Endodermal cell (in vitro differentiated cells): ENCODE measurements around the gene SPTBN2. TPM values are rescaled to one million over a fixed set of nuclear protein-coding genes. Genes with fewer than 3 reads are reported as not detected.

Experiments used
- DNase-seq: peaks from one replicate; pipeline ENCODE4 v3.0.0-alpha.2; 2017
- H3K27ac ChIP-seq: 2 replicates; pipeline ENCODE4 v1.5.1; 2013; ENCODE audit warnings: mild to moderate bottlenecking, low read depth, low read length, moderate library complexity
- H3K27me3 ChIP-seq: 2 replicates; pipeline ENCODE4 v1.6.1; 2013; ENCODE audit warnings: mild to moderate bottlenecking, low read length, moderate library complexity; ENCODE audit not compliant: insufficient read depth, control insufficient read depth, poor library complexity, severe bottlenecking
- H3K36me3 ChIP-seq: 2 replicates; pipeline ENCODE4 v1.7.0; 2013; ENCODE audit warnings: mild to moderate bottlenecking, low read length, moderate library complexity; ENCODE audit not compliant: control insufficient read depth, insufficient read depth
- H3K4me1 ChIP-seq: one replicate; pipeline ENCODE4 v1.7.0; 2013; ENCODE audit warnings: low read length; ENCODE audit not compliant: control insufficient read depth, insufficient read depth
- H3K4me3 ChIP-seq: 2 replicates; pipeline ENCODE4 v1.5.1; 2013; ENCODE audit warnings: mild to moderate bottlenecking, low read length, moderate library complexity
- H3K9ac ChIP-seq: 2 replicates; pipeline ENCODE4 v1.6.1; 2013; ENCODE audit warnings: mild to moderate bottlenecking, low read length, moderate library complexity; ENCODE audit not compliant: poor library complexity, severe bottlenecking; ENCODE audit errors: extremely low read depth
- H3K9me3 ChIP-seq: 2 replicates; pipeline ENCODE4 v1.6.1; 2013; ENCODE audit warnings: mild to moderate bottlenecking, low read length, moderate library complexity; ENCODE audit not compliant: control insufficient read depth
- H3K27ac Mint-ChIP-seq: 2 replicates; pipeline ENCODE4 v1.8.0; 2020; ENCODE audit warnings: mixed read lengths
- H3K27me3 Mint-ChIP-seq: 2 replicates; pipeline ENCODE4 v1.8.0; 2021; ENCODE audit warnings: mild to moderate bottlenecking, mixed read lengths; ENCODE audit not compliant: insufficient read depth
- H3K36me3 Mint-ChIP-seq: 2 replicates; pipeline ENCODE4 v1.8.0; 2020; ENCODE audit warnings: low read depth, mixed read lengths
- H3K4me1 Mint-ChIP-seq: 2 replicates; pipeline ENCODE4 v1.8.0; 2020; ENCODE audit warnings: mixed read lengths
- H3K4me3 Mint-ChIP-seq: 2 replicates; pipeline ENCODE4 v1.8.0; 2020; ENCODE audit warnings: mild to moderate bottlenecking, moderate library complexity, mixed read lengths
- H3K9me3 Mint-ChIP-seq: 2 replicates; pipeline ENCODE4 v1.8.0; 2020; ENCODE audit warnings: mild to moderate bottlenecking, mixed read lengths
- WGBS, 2 experiments: methylation state at CpG; one replicate each; pipeline versions ENCODE4 v1.1.5 to v1.1.7; 2013; ENCODE audit warnings: missing lambda C conversion rate in 2 of 2, mixed read lengths in 1 of 2; ENCODE audit not compliant: insufficient coverage in 1 of 2, insufficient read length in 1 of 2; 5-methylcytosine and 5-hydroxymethylcytosine counted together
- total RNA-seq, 2 donors: library from RNA; stranded (reverse); fragmentation: NEBNext Ultra II Directional in 1 of 2; extraction: Animal tissue kit (Norgen Biotek cat#: 25700) in 1 of 2; gene quantifications; 2 replicates in 1 of 2; 3 replicates in 1 of 2; pipeline ENCODE4 v1.2.1, GENCODE V29; 2021
- TF ChIP-seq, protein P1 (sequence below): fragments of 200-600 bp; sonication (generic); conservative IDR thresholded peaks from 2 replicates; pipeline ENCODE4 v1.5.0; 2021; ENCODE audit warnings: antibody characterized with exemption, mild to moderate bottlenecking

The SPTBN2 gene
- total RNA-seq, 2 donors from 2014 or later = 36.0 to 46.0 TPM

GRCh38 chr11:66741153-66741552 is 12.1 kb upstream of the SPTBN2 start:
- H3K4me1 Mint-ChIP-seq = no peaks in the 10 kb centered on the region
- Histone ChIP-seq H3K27me3 (no peaks in the 10 kb centered on the region), H3K9me3 (no peaks in the 10 kb centered on the region), H3K27ac (no peak overlapping the region), H3K9ac (no peak overlapping the region), H3K4me3 (no peak overlapping the region), H3K36me3 (no peaks in the 10 kb centered on the region), H3K4me1 (no peaks in the 10 kb centered on the region)
- H3K27me3 Mint-ChIP-seq = peaks cover 11% of the 10 kb centered on the region
- H3K4me3 Mint-ChIP-seq = no peak overlapping the region
- no peaks in the 10 kb centered on the region for H3K36me3 Mint-ChIP-seq
- TF ChIP-seq, protein P1, sequence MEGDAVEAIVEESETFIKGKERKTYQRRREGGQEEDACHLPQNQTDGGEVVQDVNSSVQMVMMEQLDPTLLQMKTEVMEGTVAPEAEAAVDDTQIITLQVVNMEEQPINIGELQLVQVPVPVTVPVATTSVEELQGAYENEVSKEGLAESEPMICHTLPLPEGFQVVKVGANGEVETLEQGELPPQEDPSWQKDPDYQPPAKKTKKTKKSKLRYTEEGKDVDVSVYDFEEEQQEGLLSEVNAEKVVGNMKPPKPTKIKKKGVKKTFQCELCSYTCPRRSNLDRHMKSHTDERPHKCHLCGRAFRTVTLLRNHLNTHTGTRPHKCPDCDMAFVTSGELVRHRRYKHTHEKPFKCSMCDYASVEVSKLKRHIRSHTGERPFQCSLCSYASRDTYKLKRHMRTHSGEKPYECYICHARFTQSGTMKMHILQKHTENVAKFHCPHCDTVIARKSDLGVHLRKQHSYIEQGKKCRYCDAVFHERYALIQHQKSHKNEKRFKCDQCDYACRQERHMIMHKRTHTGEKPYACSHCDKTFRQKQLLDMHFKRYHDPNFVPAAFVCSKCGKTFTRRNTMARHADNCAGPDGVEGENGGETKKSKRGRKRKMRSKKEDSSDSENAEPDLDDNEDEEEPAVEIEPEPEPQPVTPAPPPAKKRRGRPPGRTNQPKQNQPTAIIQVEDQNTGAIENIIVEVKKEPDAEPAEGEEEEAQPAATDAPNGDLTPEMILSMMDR = no peak
- no peak for DNase-seq
- WGBS, 2 experiments = 93% methylated on average over 1 of the region's 2 CpGs; no CpG with 5 or more reads in 1 of the 2 experiments
- no peaks in the 10 kb centered on the region for H3K9me3 Mint-ChIP-seq
- no peak overlapping the region for H3K27ac Mint-ChIP-seq

DNA sequence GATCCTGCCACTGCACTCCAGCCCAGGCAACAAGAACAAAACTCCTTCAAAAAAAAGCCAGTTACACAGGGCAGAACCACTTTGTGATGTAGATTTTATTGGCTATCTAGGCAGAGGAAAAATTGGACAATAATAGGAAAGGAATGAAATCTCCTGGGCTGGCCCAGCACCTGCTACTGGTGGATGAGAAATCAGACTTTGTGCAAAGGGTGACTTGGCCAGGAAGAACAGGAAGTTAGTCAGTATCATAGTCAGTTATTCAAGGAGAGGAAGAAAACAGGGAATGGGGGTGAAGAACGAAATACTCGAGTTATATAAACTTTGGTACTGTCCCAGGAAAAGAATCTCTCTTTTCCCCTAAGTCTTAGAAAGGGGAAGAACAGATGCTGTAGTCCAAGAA is 11.0 kb upstream of the SPTBN2 start:
- Histone ChIP-seq H3K4me1 (no peaks in the 10 kb centered on the region), H3K36me3 (no peaks in the 10 kb centered on the region), H3K9me3 (no peaks in the 10 kb centered on the region), H3K9ac (no peak overlapping the region), H3K27ac (no peak overlapping the region), H3K4me3 (no peak overlapping the region), H3K27me3 (no peaks in the 10 kb centered on the region)
- TF ChIP-seq, protein P1 = no peak
- no peak overlapping the region for H3K27ac Mint-ChIP-seq
- H3K4me1 Mint-ChIP-seq = no peaks in the 10 kb centered on the region
- H3K4me3 Mint-ChIP-seq = no peak overlapping the region
- H3K9me3 Mint-ChIP-seq = no peaks in the 10 kb centered on the region
- no peaks in the 10 kb centered on the region for H3K36me3 Mint-ChIP-seq
- peaks cover 14% of the 10 kb centered on the region for H3K27me3 Mint-ChIP-seq
- WGBS, 2 experiments = 94 to 100% methylated on average over 2 of the region's 2 CpGs
- no peak for DNase-seq

GRCh38 chr11:66734215-66734614 is 5.2 kb upstream of the SPTBN2 start:
- Mint-ChIP-seq H3K36me3 (no peaks in the 10 kb centered on the region), H3K4me3 (no peak overlapping the region), H3K4me1 (no peaks in the 10 kb centered on the region), H3K27ac (no peak overlapping the region), H3K9me3 (no peaks in the 10 kb centered on the region), H3K27me3 (peaks cover 54% of the 10 kb centered on the region)
- WGBS, 2 experiments = 89 to 96% methylated on average over 2 to 3 of the region's 3 CpGs
- no peaks in the 10 kb centered on the region for H3K4me1 ChIP-seq
- H3K27ac ChIP-seq = no peak overlapping the region
- no peaks in the 10 kb centered on the region for H3K36me3 ChIP-seq
- H3K27me3 ChIP-seq = peaks cover 32% of the 10 kb centered on the region
- no peak overlapping the region for H3K9ac ChIP-seq
- H3K4me3 ChIP-seq = no peak overlapping the region
- DNase-seq = no peak
- TF ChIP-seq, protein P1 = no peak
- H3K9me3 ChIP-seq = no peaks in the 10 kb centered on the region
